ENCODE data around the gene DHRS12. TPM values are rescaled to one million over a fixed set of nuclear protein-coding genes. Genes with fewer than 3 reads are reported as not detected.
A peak's percentile ranks its signal among the peaks of the same experiment; 100 is the strongest.

Gene DHRS12
- total RNA-seq, 1 donor from 2014 or later: 12.5 TPM

- H3K27ac ChIP-seq: no peak overlapping the region
- TF ChIP-seq POLR2AphosphoS5 (IDR thresholded peaks at IDR 0.05; ENCODE audit: insufficient read depth in 1 of 2, low read depth in 1 of 2): no peak
- no peak for TF ChIP-seq POLR2A (IDR thresholded peaks at IDR 0.05)
- TF ChIP-seq, protein P1, sequence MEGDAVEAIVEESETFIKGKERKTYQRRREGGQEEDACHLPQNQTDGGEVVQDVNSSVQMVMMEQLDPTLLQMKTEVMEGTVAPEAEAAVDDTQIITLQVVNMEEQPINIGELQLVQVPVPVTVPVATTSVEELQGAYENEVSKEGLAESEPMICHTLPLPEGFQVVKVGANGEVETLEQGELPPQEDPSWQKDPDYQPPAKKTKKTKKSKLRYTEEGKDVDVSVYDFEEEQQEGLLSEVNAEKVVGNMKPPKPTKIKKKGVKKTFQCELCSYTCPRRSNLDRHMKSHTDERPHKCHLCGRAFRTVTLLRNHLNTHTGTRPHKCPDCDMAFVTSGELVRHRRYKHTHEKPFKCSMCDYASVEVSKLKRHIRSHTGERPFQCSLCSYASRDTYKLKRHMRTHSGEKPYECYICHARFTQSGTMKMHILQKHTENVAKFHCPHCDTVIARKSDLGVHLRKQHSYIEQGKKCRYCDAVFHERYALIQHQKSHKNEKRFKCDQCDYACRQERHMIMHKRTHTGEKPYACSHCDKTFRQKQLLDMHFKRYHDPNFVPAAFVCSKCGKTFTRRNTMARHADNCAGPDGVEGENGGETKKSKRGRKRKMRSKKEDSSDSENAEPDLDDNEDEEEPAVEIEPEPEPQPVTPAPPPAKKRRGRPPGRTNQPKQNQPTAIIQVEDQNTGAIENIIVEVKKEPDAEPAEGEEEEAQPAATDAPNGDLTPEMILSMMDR (IDR thresholded peaks at IDR 0.05): no peak
- peak in 1 of 2 donors; percentile 62 for DNase-seq (ENCODE audit: extremely low spot score in 2 of 2)
- intact Hi-C loops (cut with DNase I): no loop called here
- H3K9me3 ChIP-seq: no peaks in the 10 kb centered on the region
- no peak overlapping the region for H3K4me3 ChIP-seq
- H3K27me3 ChIP-seq: no peaks in the 10 kb centered on the region
- H3K36me3 ChIP-seq: no peaks in the 10 kb centered on the region
- H3K4me1 ChIP-seq: no peaks in the 10 kb centered on the region
These were observed 37.0 kb upstream of the DHRS12 start for GRCh38 chr13:51840917-51841316.

- Histone ChIP-seq H3K36me3 (no peaks in the 10 kb centered on the region), H3K27me3 (no peaks in the 10 kb centered on the region), H3K27ac (no peak overlapping the region), H3K9me3 (no peaks in the 10 kb centered on the region), H3K4me3 (no peak overlapping the region), H3K4me1 (no peaks in the 10 kb centered on the region)
- TF ChIP-seq, protein P1 (IDR thresholded peaks at IDR 0.05): no peak
- no peak for TF ChIP-seq POLR2AphosphoS5 (IDR thresholded peaks at IDR 0.05; ENCODE audit: insufficient read depth in 1 of 2, low read depth in 1 of 2)
- TF ChIP-seq POLR2A (IDR thresholded peaks at IDR 0.05): no peak
- intact Hi-C loops (cut with DNase I): no loop called here
- DNase-seq (ENCODE audit: extremely low spot score in 2 of 2): no peak
These were observed 36.0 kb upstream of the DHRS12 start for GRCh38 chr13:51839711-51840540.

DNA sequence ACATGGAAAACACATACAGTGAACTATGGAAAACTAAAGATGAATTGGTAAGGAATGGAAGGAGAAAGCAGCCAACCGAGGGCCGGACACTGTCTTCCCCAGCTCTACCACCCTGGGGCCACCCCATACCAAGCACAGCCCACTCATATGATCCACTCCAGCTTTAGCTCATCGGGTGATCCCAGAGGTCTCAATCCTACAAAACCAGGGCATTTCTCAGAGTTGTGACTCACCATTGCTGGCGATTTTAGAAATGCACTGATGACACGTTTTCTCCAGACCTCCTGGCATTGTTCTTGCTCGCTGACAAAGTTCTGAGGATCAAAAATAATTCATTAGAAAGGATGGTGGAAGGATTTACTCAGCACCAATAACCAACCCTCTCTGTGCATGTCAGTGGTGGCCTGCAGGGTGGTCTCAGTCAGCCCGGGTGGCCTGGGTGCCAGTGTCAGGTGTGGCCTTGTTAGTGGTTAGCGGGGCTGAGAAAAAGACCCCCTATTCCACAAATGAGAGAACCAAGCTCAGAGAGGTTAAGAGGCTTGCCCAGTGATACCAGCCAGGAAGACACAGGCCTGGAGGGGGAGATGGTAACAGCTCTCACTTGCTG is 34.4 kb upstream of the DHRS12 start:
- TF ChIP-seq POLR2AphosphoS5 (IDR thresholded peaks at IDR 0.05; ENCODE audit: insufficient read depth in 1 of 2, low read depth in 1 of 2) (no peak), POLR2A (IDR thresholded peaks at IDR 0.05) (no peak)
- TF ChIP-seq, protein P1 (IDR thresholded peaks at IDR 0.05): no peak
- intact Hi-C loops (cut with DNase I): no loop called here

DNA sequence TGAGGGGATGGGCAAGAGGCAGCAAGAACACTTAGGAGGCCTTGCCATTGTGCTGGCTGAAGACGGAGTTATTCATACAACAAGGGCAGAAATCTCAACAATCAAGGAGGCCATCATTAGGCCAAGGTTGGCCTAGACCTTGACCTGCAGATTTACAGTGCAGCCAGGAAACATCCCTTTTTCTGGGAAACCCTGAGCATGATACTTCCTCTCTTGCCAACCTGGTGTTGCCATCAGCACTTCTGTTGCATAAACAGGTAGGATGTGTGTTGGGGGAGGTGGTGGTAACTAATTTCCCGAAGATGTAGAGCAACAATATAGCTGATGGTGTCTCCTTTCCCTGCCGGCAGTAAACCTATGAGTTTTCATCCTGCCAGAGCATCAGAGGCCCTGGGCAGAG is 33.1 kb upstream of the DHRS12 start:
- intact Hi-C loops (cut with DNase I): no loop called here
- no peaks in the 10 kb centered on the region for H3K36me3 ChIP-seq
- no peaks in the 10 kb centered on the region for H3K9me3 ChIP-seq
- no peak overlapping the region for H3K27ac ChIP-seq
- H3K27me3 ChIP-seq: no peaks in the 10 kb centered on the region
- H3K4me1 ChIP-seq: no peaks in the 10 kb centered on the region
- DNase-seq (ENCODE audit: extremely low spot score in 2 of 2): peak in 1 of 2 donors; percentile 70
- no peak overlapping the region for H3K4me3 ChIP-seq
- TF ChIP-seq POLR2AphosphoS5 (IDR thresholded peaks at IDR 0.05; ENCODE audit: insufficient read depth in 1 of 2, low read depth in 1 of 2): no peak
- no peak for TF ChIP-seq POLR2A (IDR thresholded peaks at IDR 0.05)
- TF ChIP-seq, protein P1 (IDR thresholded peaks at IDR 0.05): no peak

More for the DNA sequence above, 34.4 kb upstream of the DHRS12 start:
- H3K4me1 ChIP-seq: no peaks in the 10 kb centered on the region
- H3K27me3 ChIP-seq: no peaks in the 10 kb centered on the region
- H3K9me3 ChIP-seq: no peaks in the 10 kb centered on the region
- H3K4me3 ChIP-seq: no peak overlapping the region
- peak in 1 of 2 donors; percentile 62 for DNase-seq (ENCODE audit: extremely low spot score in 2 of 2)
- H3K36me3 ChIP-seq: no peaks in the 10 kb centered on the region
- no peak overlapping the region for H3K27ac ChIP-seq

All from vagina (tissue), 2 donors.